Muscle of leg (tissue), 11 donors: ENCODE data around the gene SLIT3. TPM values are rescaled to one million over a fixed set of nuclear protein-coding genes. Genes with fewer than 3 reads are reported as not detected.

ENCODE experiments used
- DNase-seq: peaks from one replicate; pipeline ENCODE4 v3.0.0; 2013
- H3K27ac ChIP-seq: one replicate; pipeline ENCODE4 v1.5.1; 2013; ENCODE audit warnings: mild to moderate bottlenecking, low read length, control low read depth
- H3K27me3 ChIP-seq: one replicate; pipeline ENCODE4 v1.6.1; 2013; ENCODE audit warnings: low read length; ENCODE audit not compliant: control insufficient read depth, insufficient read depth
- H3K36me3 ChIP-seq: one replicate; pipeline ENCODE4 v1.6.1; 2013; ENCODE audit warnings: low read length; ENCODE audit not compliant: control insufficient read depth, insufficient read depth
- H3K4me1 ChIP-seq: one replicate; pipeline ENCODE4 v1.6.1; 2013; ENCODE audit warnings: low read length; ENCODE audit not compliant: control insufficient read depth, insufficient read depth
- H3K4me3 ChIP-seq: one replicate; pipeline ENCODE4 v1.5.1; 2013; ENCODE audit warnings: low read length, control low read depth
- H3K9me3 ChIP-seq: replicated peaks from 2 replicates; pipeline ENCODE4 v1.6.1; 2013; ENCODE audit warnings: low read depth, low read length; ENCODE audit not compliant: control insufficient read depth
- WGBS: methylation state at CpG from one replicate; pipeline ENCODE4 v1.1.5; 2013; ENCODE audit warnings: missing lambda C conversion rate; ENCODE audit not compliant: insufficient coverage; 5-methylcytosine and 5-hydroxymethylcytosine counted together
- polyA plus RNA-seq, 8 donors: library from polyadenylated mRNA; unstranded; fragments of 120-200 nt; gene quantifications; one replicate each; pipeline versions ENCODE4 v1.2.1 to v1.2.3, GENCODE V29; 2013; ENCODE audit warnings: inconsistent platforms in 1 of 8, low replicate concordance in 1 of 8; ENCODE audit not compliant: insufficient read length in 8 of 8, insufficient read depth in 1 of 8
- total RNA-seq: library from RNA; stranded (reverse); fragments of 120-200 nt; gene quantifications from one replicate; pipeline ENCODE4 v1.2.4, GENCODE V29; 2013

The SLIT3 gene
- total and polyA plus RNA-seq, 9 donors = 5.2 to 36.4 (median 12.2) TPM

- WGBS = 54% methylated on average over 2 of the region's 4 CpGs
- peaks cover 2% of the 10 kb centered on the region for H3K4me1 ChIP-seq
- no peaks in the 10 kb centered on the region for H3K27me3 ChIP-seq
- H3K9me3 ChIP-seq = no peaks in the 10 kb centered on the region
- no peak overlapping the region for H3K27ac ChIP-seq
- H3K36me3 ChIP-seq = no peaks in the 10 kb centered on the region
- H3K4me3 ChIP-seq = no peak overlapping the region
- no peak for DNase-seq
Measured at GRCh38 chr5:168676501-168676900, 624.4 kb downstream of the SLIT3 start.

- Histone ChIP-seq H3K27ac (no peak overlapping the region), H3K27me3 (no peaks in the 10 kb centered on the region), H3K4me3 (no peak overlapping the region), H3K4me1 (peaks cover 2% of the 10 kb centered on the region), H3K36me3 (no peaks in the 10 kb centered on the region), H3K9me3 (no peaks in the 10 kb centered on the region)
- no peak for DNase-seq
- WGBS = 83% methylated on average over 1 of the region's 2 CpGs
Measured at GRCh38 chr5:168675883-168676408, 625.0 kb downstream of the SLIT3 start.

GRCh38 chr5:168674893-168675482 lies 626.0 kb downstream of the SLIT3 start:
- Histone ChIP-seq H3K27me3 (no peaks in the 10 kb centered on the region), H3K9me3 (no peaks in the 10 kb centered on the region), H3K27ac (no peak overlapping the region), H3K4me3 (no peak overlapping the region), H3K4me1 (peaks cover 2% of the 10 kb centered on the region), H3K36me3 (no peaks in the 10 kb centered on the region)
- WGBS = 100% methylated on average over 1 of the region's 5 CpGs
- DNase-seq = no peak

GRCh38 chr5:168672888-168673287 lies 628.1 kb downstream of the SLIT3 start:
- Histone ChIP-seq H3K9me3 (no peaks in the 10 kb centered on the region), H3K4me3 (no peak overlapping the region), H3K36me3 (no peaks in the 10 kb centered on the region), H3K4me1 (no peaks in the 10 kb centered on the region), H3K27me3 (no peaks in the 10 kb centered on the region), H3K27ac (no peak overlapping the region)
- WGBS = 88% methylated on average over 2 of the region's 4 CpGs
- DNase-seq = no peak

GRCh38 chr5:168672016-168672415 lies 628.9 kb downstream of the SLIT3 start:
- no peak overlapping the region for H3K27ac ChIP-seq
- H3K27me3 ChIP-seq = no peaks in the 10 kb centered on the region
- H3K36me3 ChIP-seq = no peaks in the 10 kb centered on the region
- no peak for DNase-seq
- H3K9me3 ChIP-seq = no peaks in the 10 kb centered on the region
- H3K4me3 ChIP-seq = no peak overlapping the region
- H3K4me1 ChIP-seq = no peaks in the 10 kb centered on the region
- 58% methylated on average over 2 of the region's 6 CpGs for WGBS

GRCh38 chr5:168670881-168671575 lies 629.9 kb downstream of the SLIT3 start:
- Histone ChIP-seq H3K9me3 (no peaks in the 10 kb centered on the region), H3K27ac (no peak overlapping the region), H3K27me3 (no peaks in the 10 kb centered on the region), H3K4me3 (no peak overlapping the region), H3K4me1 (no peaks in the 10 kb centered on the region), H3K36me3 (no peaks in the 10 kb centered on the region)
- 63% methylated on average over 20 of the region's 22 CpGs for WGBS
- no peak for DNase-seq

GRCh38 chr5:168669668-168670378 lies 631.1 kb downstream of the SLIT3 start:
- Histone ChIP-seq H3K27me3 (no peaks in the 10 kb centered on the region), H3K4me1 (no peaks in the 10 kb centered on the region), H3K27ac (no peak overlapping the region), H3K36me3 (no peaks in the 10 kb centered on the region), H3K9me3 (no peaks in the 10 kb centered on the region), H3K4me3 (no peak overlapping the region)
- no peak for DNase-seq
- WGBS = 90% methylated on average over 5 of the region's 6 CpGs

- Histone ChIP-seq H3K27me3 (no peaks in the 10 kb centered on the region), H3K27ac (no peak overlapping the region), H3K4me1 (no peaks in the 10 kb centered on the region), H3K36me3 (no peaks in the 10 kb centered on the region), H3K9me3 (no peaks in the 10 kb centered on the region), H3K4me3 (no peak overlapping the region)
- DNase-seq = no peak
- WGBS = 96% methylated on average over 3 of the region's 4 CpGs
Measured at GRCh38 chr5:168669156-168669555, 631.8 kb downstream of the SLIT3 start.

GRCh38 chr5:168668078-168668477 lies 632.9 kb downstream of the SLIT3 start:
- WGBS = 100% methylated on average over 1 of the region's 1 CpG
- Histone ChIP-seq H3K4me1 (no peaks in the 10 kb centered on the region), H3K9me3 (no peaks in the 10 kb centered on the region), H3K27me3 (no peaks in the 10 kb centered on the region), H3K36me3 (no peaks in the 10 kb centered on the region), H3K27ac (no peak overlapping the region), H3K4me3 (no peak overlapping the region)
- DNase-seq = no peak

- Histone ChIP-seq H3K36me3 (no peaks in the 10 kb centered on the region), H3K9me3 (no peaks in the 10 kb centered on the region)
- 92% methylated on average over 2 of the region's 4 CpGs for WGBS
Measured at GRCh38 chr5:168667301-168667840, 633.6 kb downstream of the SLIT3 start.

More at GRCh38 chr5:168667301-168667840, 633.6 kb downstream of the SLIT3 start:
- no peak for DNase-seq
- Histone ChIP-seq H3K4me3 (no peak overlapping the region), H3K4me1 (no peaks in the 10 kb centered on the region), H3K27me3 (no peaks in the 10 kb centered on the region), H3K27ac (no peak overlapping the region)
